OCI-LY3 (cell line): Measurements from ENCODE around the gene HOXC11.

Source experiments
- H2AFZ ChIP-seq: fragments of 200-600, 300-600 bp; shearing (Covaris generic); 2 replicates; pipeline ENCODE4 v1.6.0; 2014; ENCODE audit warnings: antibody characterized with exemption, low read depth, low read length
- H3K27ac ChIP-seq: fragments of 200-600, 300-600 bp; sonication (generic); 2 replicates; pipeline ENCODE4 v1.5.1; 2014; ENCODE audit warnings: mild to moderate bottlenecking, low read length, moderate library complexity, mixed read lengths
- H3K27me3 ChIP-seq: fragments of 200-600, 300-600 bp; sonication (generic); 2 replicates; pipeline ENCODE4 v1.6.1; 2014; ENCODE audit warnings: low read depth, low read length, mixed read lengths
- H3K36me3 ChIP-seq: fragments of 200-600, 300-600 bp; sonication (generic); replicated peaks from 2 replicates; pipeline ENCODE3; 2014; ENCODE audit warnings: low read depth, low read length, mixed read lengths
- H3K4me1 ChIP-seq: fragments of 300-600, 200-600 bp; sonication (generic); 2 replicates; pipeline ENCODE4 v1.6.1; 2014; ENCODE audit warnings: low read length, mixed read lengths
- H3K4me2 ChIP-seq: fragments of 200-600, 300-600 bp; sonication (generic); 2 replicates; pipeline ENCODE4 v1.6.1; 2014; ENCODE audit warnings: low read length, mixed read lengths
- H3K4me3 ChIP-seq: fragments of 300-600, 200-600 bp; sonication (generic); 2 replicates; pipeline ENCODE4 v1.5.1; 2014; ENCODE audit warnings: antibody characterized with exemption, mild to moderate bottlenecking, low read length, moderate library complexity
- H3K79me2 ChIP-seq: fragments of 300-600, 200-600 bp; shearing (Covaris generic); 2 replicates; pipeline ENCODE4 v1.6.1; 2014; ENCODE audit warnings: mild to moderate bottlenecking, low read length, mixed read lengths
- H3K9ac ChIP-seq: fragments of 300-600, 200-600 bp; shearing (Covaris generic); 2 replicates; pipeline ENCODE4 v1.6.0; 2014; ENCODE audit warnings: mild to moderate bottlenecking, low read length, moderate library complexity
- H3K9me3 ChIP-seq: fragments of 200-600, 300-600 bp; shearing (Covaris generic); 2 replicates; pipeline ENCODE4 v1.6.1; 2014; ENCODE audit warnings: low read length, mixed read lengths; ENCODE audit not compliant: insufficient read depth
- H4K20me1 ChIP-seq: fragments of 200-600, 300-600 bp; sonication (generic); 2 replicates; pipeline ENCODE4 v1.6.1; 2016; ENCODE audit warnings: low read length, mixed read lengths; ENCODE audit not compliant: insufficient read depth
- CTCF ChIP-seq: fragments of 200-600, 300-600 bp; sonication (generic); IDR thresholded peaks from 2 replicates; pipeline ENCODE4 v1.5.1; 2014; ENCODE audit warnings: antibody characterized with exemption, low read length, low read depth
- EZH2phosphoT487 ChIP-seq: fragments of 200-600 bp; shearing (Covaris generic); IDR thresholded peaks from 2 replicates; pipeline ENCODE4 v1.6.1; 2018; ENCODE audit warnings: antibody characterized with exemption, mixed run types, low read depth

Gene HOXC11

DNA sequence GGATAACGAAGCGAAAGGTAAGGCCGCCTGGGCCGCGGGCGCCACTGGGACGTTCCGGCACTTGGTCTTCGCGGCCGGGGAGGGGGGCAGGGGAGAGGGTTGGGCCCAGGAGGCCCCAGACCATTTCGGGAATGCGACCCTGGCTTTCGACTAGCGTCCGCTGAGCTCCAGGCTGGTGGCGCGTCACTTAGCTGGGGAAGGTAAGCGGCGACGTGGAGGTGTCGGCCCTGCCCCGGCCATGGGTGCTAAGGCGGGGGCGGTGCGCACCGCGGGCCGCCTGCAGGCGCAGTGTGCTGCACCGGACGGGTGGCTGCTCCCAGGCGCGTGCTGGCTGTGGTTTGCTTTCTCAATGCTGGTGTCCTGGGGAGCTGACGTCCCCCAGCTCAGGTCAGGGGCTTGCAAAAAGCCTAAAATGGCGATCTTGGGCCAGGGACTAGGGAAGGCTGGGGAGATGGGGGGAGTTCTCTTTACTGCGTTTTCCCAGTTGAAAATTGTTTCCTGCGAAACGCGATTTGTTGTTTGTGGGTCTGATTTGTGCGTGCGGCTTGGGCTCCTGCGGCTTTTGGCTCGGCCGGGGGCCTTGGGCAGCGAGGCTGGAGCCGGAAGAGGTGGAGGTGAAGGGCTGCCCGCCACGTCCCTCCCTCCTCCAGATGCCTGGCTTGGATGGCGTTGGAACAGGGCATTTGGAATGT lies 13.2 kb downstream of the HOXC11 start:
- Histone ChIP-seq H3K4me2 (no peak overlapping the region), H3K36me3 (no peaks in the 10 kb centered on the region), H4K20me1 (no peaks in the 10 kb centered on the region), H3K27me3 (0 out of 2 replicates have a peak, but pooled peaks cover 7% of the 10 kb centered on the region), H3K4me1 (peaks cover 61% of the 10 kb centered on the region), H3K4me3 (no peak overlapping the region), H3K9ac (no peak overlapping the region), H2AFZ (no peak overlapping the region), H3K9me3 (no peaks in the 10 kb centered on the region), H3K79me2 (no peaks in the 10 kb centered on the region), H3K27ac (no peak overlapping the region)
- no peak for TF ChIP-seq EZH2phosphoT487
- TF ChIP-seq CTCF: no peak

DNA sequence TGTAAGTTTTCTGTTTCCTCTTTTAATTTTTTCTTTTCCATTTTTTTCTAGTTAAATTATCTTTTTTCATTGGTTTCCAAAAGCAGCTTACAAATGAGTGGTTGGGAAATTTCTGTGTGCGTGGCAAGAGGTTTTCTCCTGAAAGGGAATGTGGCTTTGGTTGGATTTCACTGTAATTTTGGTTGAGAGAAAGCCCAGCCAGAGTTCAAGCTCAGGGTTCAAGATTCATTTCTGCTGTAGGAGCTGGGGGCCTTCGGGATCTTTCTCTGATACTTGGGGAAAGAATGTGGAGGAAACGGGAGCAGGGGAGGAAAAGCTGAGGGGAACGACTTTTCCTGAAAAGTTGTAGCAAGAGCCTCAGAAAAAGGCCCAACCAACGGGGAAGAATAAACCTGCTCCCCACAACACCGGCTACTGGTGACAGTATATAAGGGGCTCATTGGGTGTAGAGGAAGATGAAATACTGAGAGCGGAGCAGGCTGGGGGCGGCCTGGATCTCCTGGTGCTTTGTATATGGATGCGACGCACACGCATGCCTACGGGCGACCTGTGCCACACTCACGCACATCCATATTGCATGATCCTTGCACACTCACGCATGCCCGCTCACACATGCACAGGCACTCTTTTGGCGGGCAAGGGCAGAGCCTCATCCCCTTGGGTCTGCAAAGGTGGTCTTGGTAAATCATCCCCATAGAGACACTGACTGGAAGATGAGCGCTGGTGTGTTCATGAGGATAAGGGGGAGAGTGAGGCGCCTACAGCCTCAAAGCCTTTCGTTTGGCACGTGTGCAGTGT lies 14.0 kb downstream of the HOXC11 start:
- Histone ChIP-seq H3K36me3 (no peaks in the 10 kb centered on the region), H3K4me3 (no peak overlapping the region), H3K9ac (no peak overlapping the region), H3K27me3 (0 out of 2 replicates have a peak, but pooled peaks cover 8% of the 10 kb centered on the region), H3K4me1 (peaks cover 61% of the 10 kb centered on the region), H3K79me2 (no peaks in the 10 kb centered on the region), H2AFZ (no peak overlapping the region), H3K4me2 (no peak overlapping the region), H3K9me3 (no peaks in the 10 kb centered on the region), H3K27ac (no peak overlapping the region), H4K20me1 (no peaks in the 10 kb centered on the region)
- TF ChIP-seq CTCF (no peak), EZH2phosphoT487 (no peak)

DNA sequence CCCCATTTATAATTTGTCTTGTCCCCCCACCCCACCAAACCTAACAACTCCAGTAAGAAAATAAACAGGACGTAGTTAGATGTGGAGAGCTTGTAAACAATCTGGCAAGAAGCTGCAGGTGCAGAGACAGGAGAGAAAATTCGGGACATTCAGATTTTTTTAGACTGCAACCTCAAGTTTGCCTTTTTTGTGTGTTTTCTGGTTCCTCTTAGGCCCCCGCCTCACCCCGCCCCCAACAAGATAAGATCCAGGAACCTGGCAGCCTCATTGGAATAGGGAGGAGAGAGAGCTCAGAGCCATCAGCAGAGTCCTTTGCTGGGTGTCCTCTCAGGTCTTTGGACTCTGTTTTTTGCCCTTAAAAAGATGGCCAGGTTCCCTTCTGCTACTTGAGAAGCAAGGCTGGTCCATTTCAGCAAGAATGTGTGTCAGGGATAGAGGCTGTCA lies 14.9 kb downstream of the HOXC11 start:
- 0 out of 2 replicates have a peak, but pooled peaks cover 8% of the 10 kb centered on the region for H3K27me3 ChIP-seq
- H3K9ac ChIP-seq: no peak overlapping the region
- H3K4me1 ChIP-seq: peaks cover 68% of the 10 kb centered on the region
- H4K20me1 ChIP-seq: no peaks in the 10 kb centered on the region
- H3K36me3 ChIP-seq: no peaks in the 10 kb centered on the region
- H3K9me3 ChIP-seq: no peaks in the 10 kb centered on the region
- no peak overlapping the region for H3K4me3 ChIP-seq
- H3K27ac ChIP-seq: no peak overlapping the region
- H2AFZ ChIP-seq: no peak overlapping the region
- H3K79me2 ChIP-seq: no peaks in the 10 kb centered on the region
- peak overlapping the region; percentile 99; the same call in 1 of the 2 replicates for H3K4me2 ChIP-seq
- TF ChIP-seq CTCF (no peak), EZH2phosphoT487 (no peak)
